HepG2 (cell line): ENCODE measurements around the gene PCCB. TPM values are rescaled to one million over a fixed set of nuclear protein-coding genes. Genes with fewer than 3 reads are reported as not detected.

Experiments used
- ATAC-seq: fragments of 200-7000 bp; cut with Tn5 transposase; 3 replicates; pipeline ENCODE4 v1.9.1; 2020; ENCODE audit warnings: mild to moderate bottlenecking, moderate library complexity
- BruUV-seq: library from RNA; stranded (reverse); fragments of 400-500 nt; replicated peaks from 2 replicates; lab custom pipeline; 2021; lab: Mats Ljungman, UMichigan
- CTCF ChIA-PET: fragments of 300-600 bp; formaldehyde crosslinking; extraction: SDS; loops from one replicate; lab custom pipeline; 2021; ENCODE audit warnings: low total read pairs, inconsistent platforms, low intra/inter-chr PET ratio; lab: Yijun Ruan, JAX
- POLR2A ChIA-PET: fragments of 350-600 bp; sonication (Branson Sonifier 250); formaldehyde crosslinking; loops from one replicate; lab custom pipeline; 2020; ENCODE audit warnings: antibody characterized with exemption, inconsistent platforms; lab: Yijun Ruan, JAX
- DNase-seq: peaks from one replicate; pipeline ENCODE4 v3.0.0-alpha.2; 2015; ENCODE audit warnings: low spot score
- FAIRE-seq: peaks from 3 replicates; lab custom pipeline; 2011; peaks lifted over from hg19 to GRCh38; lab: Jason Lieb, UNC
- H2AFZ ChIP-seq: one replicate; pipeline ENCODE4 v1.6.1; 2011; ENCODE audit warnings: low read length, inconsistent platforms
- H3K27ac ChIP-seq: fragments of 300-600 bp; 3 replicates; pipeline ENCODE4 v1.8.0; 2011; ENCODE audit warnings: mixed run types, mild to moderate bottlenecking, mixed read lengths, low read length, inconsistent platforms; ENCODE audit not compliant: insufficient read depth; ENCODE audit errors: extremely low read length
- H3K27me3 ChIP-seq, 2 experiments: fragments of 200-600 bp in 1 of 2; 2 replicates in 1 of 2; 3 replicates in 1 of 2; pipeline versions ENCODE4 v1.6.0 to v1.8.0; 2011; ENCODE audit warnings: low read length in 2 of 2, mild to moderate bottlenecking in 2 of 2, moderate library complexity in 2 of 2, inconsistent platforms in 1 of 2; ENCODE audit not compliant: insufficient read depth in 2 of 2, control insufficient read depth in 1 of 2
- H3K36me3 ChIP-seq, 2 experiments: fragments of 200-600 bp in 1 of 2; replicated peaks in 1 of 2; 2 replicates in 1 of 2; 3 replicates in 1 of 2; pipeline versions ENCODE4 v1.5.1 to v1.8.0; 2011; ENCODE audit warnings: low read length in 2 of 2, inconsistent platforms in 1 of 2; ENCODE audit not compliant: insufficient read depth in 2 of 2, control insufficient read depth in 1 of 2
- H3K4me1 ChIP-seq: 2 replicates; pipeline ENCODE4 v1.5.1; 2012; ENCODE audit warnings: low read length, inconsistent platforms; ENCODE audit not compliant: insufficient read depth
- H3K4me2 ChIP-seq: 2 replicates; pipeline ENCODE4 v1.6.0; 2011; ENCODE audit warnings: low read depth, low read length, inconsistent platforms
- H3K4me3 ChIP-seq, 3 experiments: fragments of 200-600 bp in 1 of 3; sonication (generic), shearing (Covaris generic) in 1 of 3; replicated peaks in 1 of 3; 2 replicates each; pipeline ENCODE4 v1.5.1; 2011 to 2016; ENCODE audit warnings: low read length in 3 of 3, inconsistent platforms in 2 of 3, low read depth in 2 of 3, mild to moderate bottlenecking in 2 of 3, control low read depth in 1 of 3, mixed read lengths in 1 of 3; ENCODE audit not compliant: insufficient read depth in 1 of 3
- H3K79me2 ChIP-seq: one replicate; pipeline ENCODE4 v1.6.1; 2011; ENCODE audit warnings: low read length, inconsistent platforms; ENCODE audit not compliant: insufficient read depth
- H3K9ac ChIP-seq: 2 replicates; pipeline ENCODE4 v1.6.0; 2011; ENCODE audit warnings: mild to moderate bottlenecking, low read depth, low read length, inconsistent platforms; ENCODE audit not compliant: insufficient read depth
- H3K9me3 ChIP-seq: 2 replicates; pipeline ENCODE4 v1.5.1; 2012; ENCODE audit warnings: mild to moderate bottlenecking, low read length
- H4K20me1 ChIP-seq: 2 replicates; pipeline ENCODE4 v1.6.0; 2011; ENCODE audit warnings: inconsistent platforms, mild to moderate bottlenecking, low read length, moderate library complexity; ENCODE audit not compliant: insufficient read depth
- CREB1 ChIP-seq, 2 experiments: fragments of 450-650 bp in 1 of 2; IDR thresholded peaks; 2 replicates each; pipeline ENCODE4 v1.6.1; 2016 to 2017; ENCODE audit warnings: control low read depth in 1 of 2, mild to moderate bottlenecking in 1 of 2, missing compliant biosample characterization in 1 of 2, missing genetic modification characterization in 1 of 2
- RAD21 ChIP-seq: fragments of 450-650 bp; formaldehyde crosslinking; IDR thresholded peaks from 2 replicates; pipeline ENCODE4 v1.5.0; 2020; ENCODE audit warnings: mild to moderate bottlenecking
- SRSF9 ChIP-seq: fragments of 200-400 bp; formaldehyde crosslinking; IDR thresholded peaks from 2 replicates; pipeline ENCODE4 v1.6.1; 2018; ENCODE audit warnings: borderline replicate concordance, mild to moderate bottlenecking, low read depth, low read length; ENCODE audit not compliant: insufficient read depth, poor library complexity, severe bottlenecking
- SUZ12 ChIP-seq: fragments of 150-350 bp; IDR thresholded peaks from 2 replicates; pipeline ENCODE4 v1.6.1; 2014; ENCODE audit warnings: low read depth, low read length
- ZFP36L1 ChIP-seq: sonication (generic); formaldehyde crosslinking; IDR thresholded peaks from 2 replicates; pipeline ENCODE4 v1.8.0; 2022; ENCODE audit warnings: mild to moderate bottlenecking, missing genetic modification reagents, moderate library complexity
- ZNF891 ChIP-seq: sonication (generic); formaldehyde crosslinking; IDR thresholded peaks from 2 replicates; pipeline ENCODE4 v1.5.0; 2020; ENCODE audit warnings: mild to moderate bottlenecking, missing genetic modification reagents
- ZSCAN21 ChIP-seq: sonication (generic); formaldehyde crosslinking; IDR thresholded peaks from 2 replicates; pipeline ENCODE4 v1.8.0; 2022; ENCODE audit warnings: mild to moderate bottlenecking, missing genetic modification reagents, moderate library complexity, borderline replicate concordance
- WGBS: methylation state at CpG from one replicate; pipeline ENCODE4 v1.1.6; 2017; ENCODE audit warnings: low lambda C conversion rate; 5-methylcytosine and 5-hydroxymethylcytosine counted together
- in situ Hi-C: cut with HindIII; loops from 2 replicates; pipeline ENCODE4 v1.10.0; 2017; ENCODE audit warnings: low pct_unique_long_range_greater_than_20kb; ENCODE audit not compliant: extremely low pct_ligation_motif_present
- intact Hi-C: fragments of 100-400 bp; cut with micrococcal nuclease; formaldehyde crosslinking; loops from one replicate; pipeline ENCODE4 v1.10.0; 2022; ENCODE audit not compliant: unreplicated experiment
- polyA plus RNA-seq, 8 experiments: library from polyadenylated mRNA; depleted of rRNA in 3 of 8; stranded (reverse) in 7 of 8; unstranded in 1 of 8; fragments of >200 nt; fragmentation: Illumina TruSeq in 4 of 8; extraction: Trizol in 4 of 8; gene quantifications; 2 replicates each; pipeline versions ENCODE4 v1.2.1 to v1.2.3, GENCODE V29; 2011 to 2016; ENCODE audit warnings: low read depth in 4 of 8, missing spikeins in 1 of 8, mixed read lengths in 1 of 8; ENCODE audit not compliant: insufficient read depth in 1 of 8
- total RNA-seq, 5 experiments: library from RNA; depleted of rRNA; stranded (reverse); fragments of >200 nt; fragmentation: Illumina TruSeq; extraction: Trizol; gene quantifications; 2 replicates each; pipeline ENCODE4 v1.2.3, GENCODE V29; 2016; ENCODE audit warnings: low read depth in 1 of 5
- TF ChIP-seq, protein P1 (sequence below): sonication (generic); formaldehyde crosslinking; IDR thresholded peaks from 2 replicates; pipeline ENCODE4 v1.5.0; 2020; ENCODE audit warnings: mild to moderate bottlenecking, missing genetic modification reagents, borderline replicate concordance
- TF ChIP-seq, protein P2 (sequence below): sonication (generic); formaldehyde crosslinking; IDR thresholded peaks from 2 replicates; pipeline ENCODE4 v1.4.0; 2020; ENCODE audit warnings: missing genetic modification reagents

The PCCB gene
- total and polyA plus RNA-seq, 2 of the 13 experiments (the other 11 are each of a cell fraction or from before 2014, with no cell fraction given) = 84.1 to 88.7 TPM

DNA sequence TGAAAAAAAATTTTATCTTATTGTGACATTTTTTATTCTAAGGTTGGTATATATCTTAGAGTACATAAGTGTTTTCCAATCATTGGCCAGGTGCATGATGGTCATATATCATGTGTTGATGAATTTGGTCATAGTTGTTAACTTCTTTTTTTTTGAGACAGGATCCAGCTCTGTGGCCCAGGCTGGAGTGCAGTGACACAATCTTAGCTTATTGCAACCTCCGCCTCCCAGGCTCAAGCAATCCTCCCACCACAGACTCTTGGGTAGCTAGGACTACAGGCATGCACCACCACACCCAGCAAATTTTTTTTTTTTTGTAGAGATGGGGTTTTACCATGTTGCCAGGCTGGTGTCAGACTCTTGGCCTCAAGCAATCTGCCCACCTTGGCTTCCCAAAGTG lies 44.0 kb downstream of the PCCB start:
- ATAC-seq (no peak), FAIRE-seq (no peak), DNase-seq (no peak)
- Histone ChIP-seq H3K27me3 (no peaks in the 10 kb centered on the region), H3K4me3 (no peak overlapping the region), H2AFZ (no peak overlapping the region), H3K79me2 (no peaks in the 10 kb centered on the region), H3K9ac (no peak overlapping the region), H3K4me1 (peaks cover 10% of the 10 kb centered on the region), H3K9me3 (no peaks in the 10 kb centered on the region), H3K4me2 (no peak overlapping the region), H4K20me1 (peaks cover 6% of the 10 kb centered on the region; the same call in 1 of the 2 replicates), H3K27ac (no peak overlapping the region), H3K36me3 (peaks cover 10 to 32% of the 10 kb centered on the region in 2 experiments)
- ChIA-PET POLR2A (no interaction called here), CTCF (no interaction called here)
- no peak for TF ChIP-seq CREB1 (IDR thresholded peaks at IDR 0.05)
- no peak for TF ChIP-seq CREB1 (CRISPR knock-in tag; IDR thresholded peaks at IDR 0.05)
- no TSS peak for BruUV-seq
- intact Hi-C loops = no loop called here
- in situ Hi-C loops = no loop called here
- 100% methylated on average over 1 of the region's 1 CpG for WGBS

DNA sequence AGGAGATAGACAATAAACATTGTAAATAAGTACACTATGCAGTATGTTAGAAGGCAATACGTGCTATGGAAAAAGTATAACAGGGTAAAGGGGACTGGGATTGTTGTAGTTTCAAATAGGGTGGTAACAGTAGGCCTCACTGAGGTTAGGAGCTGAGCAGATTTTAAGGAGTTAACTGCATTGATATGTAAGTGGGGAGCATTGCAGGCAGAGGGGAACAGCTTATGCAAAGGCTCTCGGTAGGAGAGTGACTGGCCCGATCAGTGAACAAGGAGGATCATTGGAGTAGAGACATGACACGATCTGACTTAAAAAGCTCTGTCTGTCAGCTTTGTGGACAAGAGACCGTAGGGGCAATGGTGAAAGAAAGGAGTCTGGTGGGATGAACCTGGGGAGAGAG lies 46.8 kb downstream of the PCCB start:
- Histone ChIP-seq H3K36me3 (peaks cover 19 to 56% of the 10 kb centered on the region in 2 experiments), H3K4me2 (no peak overlapping the region), H3K4me1 (peaks cover 7% of the 10 kb centered on the region), H3K9me3 (no peaks in the 10 kb centered on the region), H4K20me1 (peaks cover 6% of the 10 kb centered on the region; the same call in 1 of the 2 replicates), H3K4me3 (no peak overlapping the region), H3K27me3 (no peaks in the 10 kb centered on the region), H3K79me2 (no peaks in the 10 kb centered on the region), H3K9ac (no peak overlapping the region), H2AFZ (no peak overlapping the region), H3K27ac (no peak overlapping the region)
- ATAC-seq (no peak), DNase-seq (no peak), FAIRE-seq (no peak)
- in situ Hi-C loops = no loop called here
- intact Hi-C loops = no loop called here
- no TSS peak for BruUV-seq
- ChIA-PET CTCF (no interaction called here), POLR2A (no interaction called here)
- TF ChIP-seq ZNF891 (CRISPR knock-in tag) (no peak), SRSF9 (no peak), ZFP36L1 (no peak), ZSCAN21 (CRISPR knock-in tag) (no peak), SUZ12 (no peak), RAD21 (no peak)
- TF ChIP-seq, protein P1, sequence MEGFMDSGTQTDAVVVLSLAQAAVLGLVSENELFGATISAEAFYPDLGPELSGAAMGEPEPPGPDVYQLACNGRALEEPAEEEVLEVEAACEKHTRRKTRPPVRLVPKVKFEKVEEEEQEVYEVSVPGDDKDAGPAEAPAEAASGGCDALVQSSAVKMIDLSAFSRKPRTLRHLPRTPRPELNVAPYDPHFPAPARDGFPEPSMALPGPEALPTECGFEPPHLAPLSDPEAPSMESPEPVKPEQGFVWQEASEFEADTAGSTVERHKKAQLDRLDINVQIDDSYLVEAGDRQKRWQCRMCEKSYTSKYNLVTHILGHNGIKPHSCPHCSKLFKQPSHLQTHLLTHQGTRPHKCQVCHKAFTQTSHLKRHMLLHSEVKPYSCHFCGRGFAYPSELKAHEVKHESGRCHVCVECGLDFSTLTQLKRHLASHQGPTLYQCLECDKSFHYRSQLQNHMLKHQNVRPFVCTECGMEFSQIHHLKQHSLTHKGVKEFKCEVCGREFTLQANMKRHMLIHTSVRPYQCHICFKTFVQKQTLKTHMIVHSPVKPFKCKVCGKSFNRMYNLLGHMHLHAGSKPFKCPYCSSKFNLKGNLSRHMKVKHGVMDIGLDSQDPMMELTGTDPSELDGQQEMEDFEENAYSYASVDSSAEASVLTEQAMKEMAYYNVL (CRISPR knock-in tag) = no peak
- TF ChIP-seq, protein P2, sequence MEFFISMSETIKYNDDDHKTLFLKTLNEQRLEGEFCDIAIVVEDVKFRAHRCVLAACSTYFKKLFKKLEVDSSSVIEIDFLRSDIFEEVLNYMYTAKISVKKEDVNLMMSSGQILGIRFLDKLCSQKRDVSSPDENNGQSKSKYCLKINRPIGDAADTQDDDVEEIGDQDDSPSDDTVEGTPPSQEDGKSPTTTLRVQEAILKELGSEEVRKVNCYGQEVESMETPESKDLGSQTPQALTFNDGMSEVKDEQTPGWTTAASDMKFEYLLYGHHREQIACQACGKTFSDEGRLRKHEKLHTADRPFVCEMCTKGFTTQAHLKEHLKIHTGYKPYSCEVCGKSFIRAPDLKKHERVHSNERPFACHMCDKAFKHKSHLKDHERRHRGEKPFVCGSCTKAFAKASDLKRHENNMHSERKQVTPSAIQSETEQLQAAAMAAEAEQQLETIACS (CRISPR knock-in tag) = no peak
- 92% methylated on average over 5 of the region's 5 CpGs for WGBS
